GM18499 (cell line): ENCODE measurements around the gene MAML1.
"Not testable (repeated sequence)": the region's sequence is repeated elsewhere in the genome, so short reads cannot be mapped to it uniquely, and the experiment has no call there.

Source experiments
- ATAC-seq: cut with Tn5 transposase; IDR thresholded peaks from one replicate; pipeline ENCODE4 v1.9.1; 2021; ENCODE audit warnings: moderate number of reproducible peaks; ENCODE audit not compliant: insufficient read depth, unreplicated experiment

Gene MAML1, protein sequence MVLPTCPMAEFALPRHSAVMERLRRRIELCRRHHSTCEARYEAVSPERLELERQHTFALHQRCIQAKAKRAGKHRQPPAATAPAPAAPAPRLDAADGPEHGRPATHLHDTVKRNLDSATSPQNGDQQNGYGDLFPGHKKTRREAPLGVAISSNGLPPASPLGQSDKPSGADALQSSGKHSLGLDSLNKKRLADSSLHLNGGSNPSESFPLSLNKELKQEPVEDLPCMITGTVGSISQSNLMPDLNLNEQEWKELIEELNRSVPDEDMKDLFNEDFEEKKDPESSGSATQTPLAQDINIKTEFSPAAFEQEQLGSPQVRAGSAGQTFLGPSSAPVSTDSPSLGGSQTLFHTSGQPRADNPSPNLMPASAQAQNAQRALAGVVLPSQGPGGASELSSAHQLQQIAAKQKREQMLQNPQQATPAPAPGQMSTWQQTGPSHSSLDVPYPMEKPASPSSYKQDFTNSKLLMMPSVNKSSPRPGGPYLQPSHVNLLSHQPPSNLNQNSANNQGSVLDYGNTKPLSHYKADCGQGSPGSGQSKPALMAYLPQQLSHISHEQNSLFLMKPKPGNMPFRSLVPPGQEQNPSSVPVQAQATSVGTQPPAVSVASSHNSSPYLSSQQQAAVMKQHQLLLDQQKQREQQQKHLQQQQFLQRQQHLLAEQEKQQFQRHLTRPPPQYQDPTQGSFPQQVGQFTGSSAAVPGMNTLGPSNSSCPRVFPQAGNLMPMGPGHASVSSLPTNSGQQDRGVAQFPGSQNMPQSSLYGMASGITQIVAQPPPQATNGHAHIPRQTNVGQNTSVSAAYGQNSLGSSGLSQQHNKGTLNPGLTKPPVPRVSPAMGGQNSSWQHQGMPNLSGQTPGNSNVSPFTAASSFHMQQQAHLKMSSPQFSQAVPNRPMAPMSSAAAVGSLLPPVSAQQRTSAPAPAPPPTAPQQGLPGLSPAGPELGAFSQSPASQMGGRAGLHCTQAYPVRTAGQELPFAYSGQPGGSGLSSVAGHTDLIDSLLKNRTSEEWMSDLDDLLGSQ

DNA sequence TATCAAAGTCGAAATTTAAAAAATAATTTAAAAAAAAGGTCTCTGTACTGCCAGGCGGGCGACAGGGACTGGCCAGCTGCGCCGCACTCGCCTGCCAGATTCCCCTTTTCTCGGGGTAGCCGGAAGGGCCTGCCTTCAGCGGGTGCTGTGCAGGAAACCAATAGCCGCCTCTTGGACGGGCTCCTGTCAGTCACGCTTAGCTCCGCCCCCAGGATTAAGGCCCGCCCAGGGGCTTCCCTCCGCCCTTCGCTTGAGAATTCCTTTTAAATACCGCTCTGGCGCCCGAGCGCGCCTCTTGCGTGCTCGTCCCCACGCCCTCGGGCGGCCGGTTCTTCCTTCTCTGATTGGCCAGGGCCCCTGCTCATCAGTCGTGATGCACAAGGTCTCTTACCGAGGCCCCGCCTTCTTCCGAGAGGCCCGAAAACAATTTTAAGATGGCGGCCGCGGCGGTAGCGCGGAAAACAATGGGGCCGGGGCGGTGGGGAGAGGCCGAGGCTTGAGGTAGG lies at the start of gene MAML1:
Gene MAML1, plus strand, starts transcription at position 411 of the 506 bp plus-strand sequence. CDS start 291 bp downstream, outside the sequence.
- ATAC-seq, result peak; percentile 94

DNA sequence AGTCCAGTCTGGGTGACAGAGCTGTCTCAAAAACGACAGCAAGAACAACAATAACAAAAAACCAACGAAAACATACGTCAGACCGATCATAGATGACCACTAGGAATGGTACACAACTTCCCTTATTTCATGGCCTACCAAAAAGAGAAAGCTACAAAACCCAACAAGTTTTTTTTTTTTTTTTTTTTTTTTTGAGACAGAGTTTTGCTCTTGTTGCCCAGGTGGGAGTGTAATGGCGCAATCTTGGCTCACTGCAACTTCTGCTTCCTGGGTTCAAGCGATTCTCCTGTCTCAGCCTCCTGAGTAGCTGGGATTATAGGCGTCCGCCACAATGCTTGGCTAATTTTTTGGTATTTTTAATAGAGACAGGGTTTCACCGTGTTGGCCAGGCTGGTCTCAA lies 43.4 kb upstream of the MAML1 start:
- ATAC-seq, result not testable (repeated sequence)

DNA sequence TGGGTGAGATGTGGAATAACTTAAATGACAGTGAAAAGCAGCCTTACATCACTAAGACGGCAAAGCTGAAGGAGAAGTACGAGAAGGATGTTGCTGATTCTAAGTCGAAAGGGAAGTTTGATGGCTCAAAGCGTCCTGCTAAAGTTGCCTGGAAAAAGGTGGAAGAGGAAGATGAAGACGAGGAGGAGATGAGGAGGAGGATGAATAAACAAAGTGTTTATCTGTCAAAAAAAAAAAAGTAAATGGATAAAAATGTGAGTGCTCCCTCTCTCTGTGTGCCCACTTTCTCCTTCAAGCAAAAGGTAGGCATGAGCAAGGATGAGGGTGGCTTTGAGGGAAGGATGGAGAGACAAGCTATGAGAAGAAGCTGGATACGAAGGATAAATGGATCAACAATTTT lies 38.1 kb upstream of the MAML1 start:
- no peak for ATAC-seq

DNA sequence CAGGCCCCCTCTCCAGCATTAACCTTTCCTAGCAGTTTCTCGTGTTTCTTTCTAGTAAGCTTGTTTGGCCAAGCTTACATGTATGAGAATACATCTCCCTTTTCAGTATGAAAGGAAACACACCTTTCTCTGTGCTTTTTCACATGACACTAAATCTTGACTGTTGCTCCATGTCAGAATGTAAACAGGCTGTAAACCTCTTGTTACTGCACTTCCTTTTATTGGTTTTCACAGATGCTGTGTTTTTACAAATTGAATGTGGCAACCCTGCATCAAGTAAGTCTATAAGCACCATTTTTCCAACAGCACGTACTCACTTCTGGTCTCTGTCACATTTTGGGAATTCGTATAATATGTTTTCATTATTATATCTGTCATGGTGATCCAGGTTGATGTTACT lies 36.0 kb upstream of the MAML1 start:
- no peak for ATAC-seq

DNA sequence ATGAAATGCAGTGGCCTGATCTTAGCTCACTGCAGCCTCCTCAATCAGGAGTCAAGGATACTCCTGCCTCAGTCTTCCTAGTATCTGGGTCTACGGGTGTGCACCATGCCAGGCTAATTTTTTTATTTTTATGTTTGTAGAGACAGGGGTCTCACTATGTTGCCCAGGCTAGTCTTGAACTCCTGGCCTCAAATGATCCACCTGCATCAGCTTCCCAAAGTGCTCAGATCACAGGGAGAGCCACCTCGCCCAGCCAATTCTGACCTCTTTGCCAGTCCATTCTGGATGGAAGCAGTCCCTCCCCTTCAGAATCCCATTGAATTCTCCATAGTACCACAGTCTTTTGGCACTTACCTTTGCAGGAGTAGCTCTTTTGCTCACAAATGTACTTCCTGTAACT lies 35.5 kb upstream of the MAML1 start:
- ATAC-seq, result no peak

DNA sequence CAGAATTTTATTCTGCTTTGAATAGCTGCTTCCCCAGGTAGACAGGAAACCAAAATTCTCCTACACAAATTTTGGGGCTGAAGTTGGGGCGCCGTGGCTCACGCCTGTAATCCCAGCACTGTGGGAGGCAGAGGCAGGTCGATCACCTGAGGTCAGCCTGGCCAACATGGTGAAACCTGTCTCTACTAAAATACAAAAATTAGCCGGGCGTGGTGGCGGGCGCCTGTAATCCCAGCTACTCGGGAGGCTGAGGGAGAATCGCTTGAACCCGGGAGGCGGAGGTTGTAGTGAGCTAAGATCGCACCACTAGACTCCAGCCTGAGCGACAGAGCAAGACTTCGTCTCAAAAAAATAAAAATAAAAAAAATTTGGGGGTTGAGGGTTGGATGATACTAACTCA lies 35.1 kb upstream of the MAML1 start:
- ATAC-seq, result not testable (repeated sequence)

DNA sequence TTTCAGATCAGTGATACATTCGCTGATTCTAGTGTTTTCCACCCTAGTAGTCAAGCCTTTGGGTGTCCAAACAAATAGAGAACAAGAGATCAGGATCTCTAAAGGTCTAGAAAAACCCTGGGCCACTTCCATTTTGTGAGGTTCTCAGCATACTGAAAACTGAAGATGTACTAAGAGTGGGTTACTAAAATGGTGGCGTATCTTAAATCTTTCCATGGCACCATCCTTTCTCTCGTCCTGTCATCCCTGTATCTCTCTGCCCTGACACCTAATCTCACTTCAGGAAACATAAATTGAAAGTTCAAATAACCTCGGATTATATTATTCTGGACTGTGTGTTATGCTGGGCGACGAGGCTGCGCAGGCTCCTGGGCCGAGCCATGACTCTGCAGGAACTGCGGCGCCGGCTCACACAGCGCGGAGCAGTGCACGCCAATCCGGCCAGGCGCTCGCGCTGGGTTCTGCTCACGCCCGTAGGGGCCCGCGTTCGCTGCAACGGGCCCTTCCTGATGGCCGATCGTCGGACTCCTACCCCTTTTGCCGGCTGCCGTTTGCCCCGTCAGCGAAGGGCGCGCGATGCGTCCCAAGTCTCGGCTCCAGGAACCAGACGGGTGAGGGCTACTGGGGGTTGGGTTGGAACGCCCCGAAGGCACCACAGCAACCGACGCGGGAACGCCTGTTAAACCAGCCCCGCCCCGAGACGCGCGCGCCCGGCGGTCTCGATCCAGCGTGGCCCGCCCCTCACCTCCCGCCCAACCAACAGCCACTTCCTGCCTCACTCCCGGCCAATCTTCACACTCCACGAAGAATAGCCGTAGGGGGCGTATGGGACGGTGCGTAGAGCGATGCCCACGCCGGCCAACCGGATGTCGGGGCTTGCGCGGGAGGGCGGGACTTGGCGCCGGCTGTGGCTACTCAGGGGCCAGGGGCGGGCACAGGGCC lies 34.4 kb upstream of the MAML1 start:
- peak; percentile 68 for ATAC-seq

DNA sequence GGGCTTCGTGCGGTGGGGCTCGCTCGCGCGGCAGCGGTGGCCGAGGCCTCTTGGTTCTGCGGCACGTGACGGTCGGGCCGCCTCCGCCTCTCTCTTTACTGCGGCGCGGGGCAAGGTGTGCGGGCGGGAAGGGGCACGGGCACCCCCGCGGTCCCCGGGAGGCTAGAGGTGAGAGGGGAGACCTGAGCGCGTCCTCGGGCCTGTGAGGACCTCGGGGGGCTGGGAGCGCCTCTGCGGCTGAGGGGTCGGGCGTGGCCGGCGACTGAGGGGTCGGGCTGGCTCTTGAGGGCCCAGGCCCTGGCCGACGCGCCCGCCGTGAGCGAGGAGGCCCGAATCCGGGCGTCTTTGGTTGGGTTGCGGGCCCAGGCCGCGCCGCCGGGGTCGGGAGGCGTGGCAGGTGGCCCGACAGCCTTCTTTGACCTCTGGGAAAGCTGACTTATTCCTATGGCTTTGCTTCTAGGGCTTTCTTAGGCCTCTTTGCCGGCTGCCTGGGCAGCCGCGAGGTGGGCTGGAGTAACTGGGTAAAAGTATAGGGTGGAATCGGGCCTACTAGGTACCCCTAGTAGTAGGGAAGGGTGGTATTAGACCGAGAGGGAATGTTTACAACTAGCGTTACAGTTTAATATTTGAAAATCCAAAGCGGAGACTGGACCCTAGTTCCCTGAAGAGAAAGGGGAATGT lies 33.5 kb upstream of the MAML1 start, which contains the start of gene CANX:
Gene CANX, plus strand, starts transcription at position 33 of the 681 bp plus-strand sequence. CDS start 6,715 bp downstream, outside the sequence.
- ATAC-seq, result no peak

DNA sequence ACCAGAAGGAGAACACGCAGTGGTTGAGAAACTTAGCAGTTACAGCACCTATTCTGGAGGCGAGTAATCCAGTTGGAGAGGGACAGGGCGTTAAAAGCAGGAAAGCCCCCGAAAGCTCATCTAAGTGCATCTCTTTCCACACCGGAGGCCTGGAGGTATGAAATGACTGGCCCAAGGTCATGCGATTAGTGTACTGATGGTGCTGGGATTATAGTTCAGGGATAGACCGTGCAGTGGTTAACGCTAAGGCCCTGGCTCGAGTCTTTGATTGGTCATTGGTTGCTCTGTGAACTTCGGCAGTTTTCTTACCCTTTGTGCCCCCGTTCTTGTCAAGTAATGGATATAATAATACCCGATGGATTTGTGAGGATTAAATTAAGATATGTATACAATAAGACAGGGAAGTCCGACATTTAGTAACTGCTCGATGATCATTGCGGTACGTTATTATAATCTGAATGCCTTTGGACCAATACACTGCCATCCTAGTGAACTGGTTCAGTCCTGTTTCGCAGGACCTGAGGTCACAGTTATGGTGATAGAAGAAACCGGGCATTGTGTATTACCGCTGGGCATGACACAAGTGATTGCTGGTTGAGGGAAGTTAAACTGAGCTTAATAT lies 32.9 kb upstream of the MAML1 start:
- ATAC-seq, result no peak

DNA sequence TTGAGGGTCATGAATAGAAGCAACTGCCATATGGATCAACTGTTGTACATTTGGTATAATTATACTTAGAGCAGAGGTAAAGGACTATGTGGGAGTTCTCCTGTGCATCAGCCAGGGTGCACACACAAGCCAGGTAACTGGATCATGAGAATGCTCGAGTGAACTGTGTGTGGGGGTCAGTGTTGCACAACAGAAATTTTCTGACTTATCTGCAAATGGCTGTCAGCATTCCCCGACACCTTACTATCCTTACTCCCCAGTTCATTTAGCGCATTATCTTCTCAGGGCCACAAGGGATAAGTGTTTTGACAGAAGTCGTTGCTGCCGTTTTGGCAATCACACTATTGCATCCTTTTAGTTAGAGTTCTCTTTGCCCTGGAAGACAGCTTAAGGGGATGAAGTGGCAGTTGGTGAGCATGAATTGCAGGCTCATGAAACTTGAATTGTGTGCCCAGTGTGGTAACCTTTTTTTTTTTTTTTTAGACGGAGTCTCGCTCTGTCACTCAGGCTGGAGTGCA lies 32.2 kb upstream of the MAML1 start:
- no peak for ATAC-seq

DNA sequence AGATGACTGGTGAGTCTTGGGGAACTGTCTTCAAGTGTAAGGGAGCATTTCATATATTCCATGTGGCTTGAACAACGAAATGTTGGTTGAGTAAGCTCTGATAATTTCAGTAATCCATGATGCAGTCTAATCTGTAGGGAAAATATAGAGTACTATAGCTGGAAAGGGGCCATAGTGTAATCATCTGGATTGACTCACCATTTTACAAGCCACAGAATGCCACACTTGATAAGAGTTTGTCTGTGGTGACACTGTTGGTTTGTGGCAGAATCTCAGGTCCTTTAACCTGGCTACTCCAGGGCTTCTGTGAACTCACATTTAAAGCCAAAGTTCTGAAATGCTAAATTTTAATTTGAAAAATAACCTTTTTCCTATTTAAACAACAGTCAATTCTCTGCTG lies 16.3 kb upstream of the MAML1 start:
- ATAC-seq, result no peak

DNA sequence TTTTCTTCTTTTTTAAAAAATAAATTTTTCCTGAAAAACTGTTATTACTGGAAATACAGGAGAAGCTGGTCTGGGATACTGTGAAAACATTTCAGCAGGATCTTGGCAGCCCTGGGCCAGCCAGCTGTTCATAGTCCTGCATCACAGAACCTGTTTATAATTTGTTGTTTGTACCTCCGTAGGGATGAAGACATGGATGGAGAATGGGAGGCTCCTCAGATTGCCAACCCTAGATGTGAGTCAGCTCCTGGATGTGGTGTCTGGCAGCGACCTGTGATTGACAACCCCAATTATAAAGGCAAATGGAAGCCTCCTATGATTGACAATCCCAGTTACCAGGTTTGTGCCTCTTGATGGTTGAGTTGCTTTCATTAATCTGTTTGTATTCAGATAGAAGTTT lies 12.4 kb upstream of the MAML1 start:
- ATAC-seq, result no peak

DNA sequence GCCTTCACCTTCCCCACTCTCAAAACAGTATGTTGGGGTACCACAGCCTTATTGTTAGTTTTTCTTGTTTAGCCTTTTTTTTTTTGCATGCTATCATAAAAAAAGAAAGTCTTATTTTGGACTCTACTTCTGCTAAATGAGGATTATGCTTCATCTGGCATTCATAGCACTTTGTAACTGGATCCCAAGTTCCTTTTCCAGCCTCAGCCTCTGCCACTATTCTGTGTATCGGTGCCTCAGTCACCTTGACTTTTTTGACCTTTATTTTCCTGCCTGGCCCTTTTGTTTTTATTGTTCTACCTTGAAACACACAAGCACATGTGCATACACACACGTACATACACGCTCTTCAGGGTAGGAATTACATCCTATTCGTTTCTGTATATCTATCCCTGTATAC lies 8.5 kb upstream of the MAML1 start:
- ATAC-seq, result no peak

DNA sequence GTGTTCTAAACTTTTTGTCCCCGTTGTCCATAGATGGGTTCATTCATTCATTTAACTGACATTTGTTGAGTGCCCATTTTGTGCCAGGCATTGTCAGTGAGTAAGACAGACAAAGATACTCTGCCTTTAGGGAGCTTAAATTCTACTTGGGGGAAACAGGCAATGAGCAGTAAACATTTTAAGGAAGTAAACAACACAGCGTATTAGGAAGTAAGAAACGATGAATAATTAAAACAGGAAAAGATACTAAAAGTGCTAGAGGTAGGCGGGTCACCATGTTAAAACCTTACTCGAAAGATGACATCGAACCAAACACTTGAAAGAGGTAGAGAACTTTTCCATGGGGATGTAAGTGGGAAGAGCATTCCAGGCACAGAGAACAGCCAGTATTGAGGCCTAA lies 5.5 kb upstream of the MAML1 start:
- ATAC-seq, result no peak

DNA sequence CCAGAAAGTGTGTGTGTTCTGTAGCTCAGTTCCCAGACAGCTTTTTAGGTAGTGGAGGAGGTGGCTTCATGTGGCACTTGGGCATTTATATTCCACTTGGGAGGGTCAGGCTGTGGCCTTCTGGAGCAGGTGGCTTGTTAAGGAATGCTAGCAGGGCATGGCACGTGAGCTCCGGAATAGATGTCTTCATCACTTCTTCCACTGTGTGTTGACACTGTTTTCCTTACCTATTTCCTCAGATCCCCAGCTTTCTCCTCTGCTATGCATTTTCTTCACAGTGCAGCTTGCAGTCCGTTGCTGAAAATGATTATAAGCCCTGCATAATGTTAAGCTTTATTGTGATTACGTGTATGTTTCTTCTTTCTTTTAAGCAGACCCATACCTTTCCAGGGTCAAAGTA lies 3.3 kb upstream of the MAML1 start:
- ATAC-seq, result no peak

DNA sequence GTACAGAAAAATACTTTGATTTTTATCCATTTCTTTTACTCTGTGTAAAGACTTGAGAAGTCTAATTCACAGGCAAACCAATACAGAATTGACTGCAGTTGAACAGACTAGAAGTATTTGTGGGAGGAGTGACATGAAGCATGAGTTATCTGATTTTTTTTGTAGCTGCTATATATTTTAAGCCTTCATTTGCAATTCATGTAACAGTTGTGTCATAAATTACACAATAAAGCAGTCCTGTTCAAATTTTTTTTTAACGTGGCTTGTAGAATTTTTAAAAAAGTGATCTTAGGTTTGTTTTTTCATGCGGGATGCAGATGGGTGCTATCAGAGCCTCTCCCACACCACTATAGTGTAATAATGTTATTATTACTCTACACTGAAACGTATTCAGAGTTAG lies 2.9 kb upstream of the MAML1 start:
- ATAC-seq, result no peak

DNA sequence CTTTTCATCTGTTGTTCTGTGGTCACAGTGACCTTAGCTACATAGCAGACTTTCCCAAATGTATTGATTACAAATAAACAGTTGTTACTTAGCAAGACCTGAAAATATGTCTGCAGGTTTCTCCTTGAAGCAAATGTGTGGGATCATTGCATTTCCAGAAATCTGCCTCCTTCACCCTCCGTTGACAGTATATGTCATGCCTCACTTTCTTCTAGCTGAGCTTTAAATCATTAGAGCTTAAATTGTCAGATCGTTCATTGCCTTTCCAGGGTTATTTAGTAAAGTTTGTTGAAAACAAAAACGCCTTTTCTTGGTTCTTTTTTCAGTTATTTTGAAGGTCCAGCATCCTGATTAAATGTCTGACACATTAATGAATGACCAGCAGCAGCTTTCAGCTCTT lies 2.3 kb upstream of the MAML1 start:
- ATAC-seq, result no peak

DNA sequence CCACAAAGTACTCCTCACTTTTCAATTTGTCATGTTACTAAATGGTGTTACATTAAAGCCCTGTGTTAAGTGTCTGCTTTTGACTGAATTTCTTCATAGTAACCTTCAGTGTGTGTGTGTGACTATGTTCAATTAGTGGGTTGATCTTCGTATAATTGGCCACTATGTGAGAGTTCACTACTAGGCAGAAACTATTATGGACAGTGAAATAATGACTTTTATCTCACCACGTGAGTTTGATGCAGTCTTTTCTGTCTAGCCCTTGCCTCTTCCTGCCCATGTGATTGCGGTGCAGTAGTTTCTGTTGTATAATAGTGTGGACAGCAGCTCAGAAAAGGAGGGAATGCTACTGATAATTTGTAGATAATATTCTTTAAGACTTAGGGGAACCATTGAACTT lies 1.8 kb upstream of the MAML1 start:
- ATAC-seq, result no peak
